Gastroesophageal sphincter (tissue), 4 donors: ENCODE measurements around the gene IRX4. TPM values are rescaled to one million over a fixed set of nuclear protein-coding genes. Genes with fewer than 3 reads are reported as not detected.
A peak's percentile ranks its signal among the peaks of the same experiment; 100 is the strongest.

Experiments used
- ATAC-seq: fragments of 150-250 bp; one replicate; pipeline ENCODE4 v1.9.1; 2016; ENCODE audit warnings: mild to moderate bottlenecking, moderate library complexity
- H3K27ac ChIP-seq, 4 donors: fragments of 200-600 bp; sonication (generic) in 3 of 4; 1 replicate in 3 of 4; 2 replicates in 1 of 4; pipeline ENCODE4 v1.5.1; 2016 to 2019
- H3K27me3 ChIP-seq: fragments of 200-600 bp; sonication (generic); one replicate; pipeline ENCODE4 v1.5.1; 2019
- H3K36me3 ChIP-seq, 2 donors: fragments of 200-600 bp; sonication (generic); one replicate each; pipeline ENCODE4 v1.5.1; 2019; ENCODE audit warnings: control low read depth in 1 of 2
- H3K4me1 ChIP-seq, 3 donors: fragments of 200-600 bp; sonication (generic); 1 replicate in 2 of 3; 2 replicates in 1 of 3; pipeline ENCODE4 v1.5.1; 2016 to 2019; ENCODE audit warnings: control low read depth in 2 of 3
- H3K4me3 ChIP-seq, 2 donors: fragments of 200-600 bp; sonication (generic); one replicate each; pipeline ENCODE4 v1.5.1; 2019; ENCODE audit warnings: mild to moderate bottlenecking in 1 of 2, moderate library complexity in 1 of 2
- H3K9me3 ChIP-seq, 3 donors: fragments of 200-600 bp; sonication (generic); one replicate each; pipeline ENCODE4 v1.5.1; 2017 to 2019; ENCODE audit warnings: control low read depth in 2 of 3
- CTCF ChIP-seq, 4 experiments: fragments of 200-600 bp in 2 of 4; fragments of 450-650 bp in 2 of 4; sonication (generic) in 1 of 4; IDR thresholded peaks; one replicate each; pipeline ENCODE4 v1.5.1; 2017 to 2019; ENCODE audit warnings: antibody characterized with exemption in 4 of 4, mild to moderate bottlenecking in 2 of 4, moderate library complexity in 2 of 4
- EP300 ChIP-seq: sonication (generic); formaldehyde crosslinking; IDR thresholded peaks from one replicate; pipeline ENCODE4 v1.6.1; 2017; ENCODE audit warnings: antibody characterized with exemption, mild to moderate bottlenecking
- POLR2A ChIP-seq, 2 donors: fragments of 450-650 bp; IDR thresholded peaks; one replicate each; pipeline ENCODE4 v1.6.1; 2017; ENCODE audit warnings: antibody characterized with exemption in 2 of 2, mild to moderate bottlenecking in 2 of 2, moderate library complexity in 1 of 2
- POLR2AphosphoS5 ChIP-seq: sonication (generic); formaldehyde crosslinking; IDR thresholded peaks from one replicate; pipeline ENCODE4 v1.6.1; 2017; ENCODE audit warnings: antibody characterized with exemption
- WGBS, 2 donors: methylation state at CpG; one replicate each; pipeline ENCODE4 v1.1.5; 2018; ENCODE audit warnings: low coverage in 1 of 2; 5-methylcytosine and 5-hydroxymethylcytosine counted together
- total RNA-seq, 4 donors: library from RNA; depleted of rRNA; stranded (reverse); fragments of >200 nt; gene quantifications; one replicate each; pipeline ENCODE4 v1.1.0, GENCODE V29; 2016

Gene IRX4
- total RNA-seq, 4 donors from 2014 or later: 0.96 TPM; not detected in 3

DNA sequence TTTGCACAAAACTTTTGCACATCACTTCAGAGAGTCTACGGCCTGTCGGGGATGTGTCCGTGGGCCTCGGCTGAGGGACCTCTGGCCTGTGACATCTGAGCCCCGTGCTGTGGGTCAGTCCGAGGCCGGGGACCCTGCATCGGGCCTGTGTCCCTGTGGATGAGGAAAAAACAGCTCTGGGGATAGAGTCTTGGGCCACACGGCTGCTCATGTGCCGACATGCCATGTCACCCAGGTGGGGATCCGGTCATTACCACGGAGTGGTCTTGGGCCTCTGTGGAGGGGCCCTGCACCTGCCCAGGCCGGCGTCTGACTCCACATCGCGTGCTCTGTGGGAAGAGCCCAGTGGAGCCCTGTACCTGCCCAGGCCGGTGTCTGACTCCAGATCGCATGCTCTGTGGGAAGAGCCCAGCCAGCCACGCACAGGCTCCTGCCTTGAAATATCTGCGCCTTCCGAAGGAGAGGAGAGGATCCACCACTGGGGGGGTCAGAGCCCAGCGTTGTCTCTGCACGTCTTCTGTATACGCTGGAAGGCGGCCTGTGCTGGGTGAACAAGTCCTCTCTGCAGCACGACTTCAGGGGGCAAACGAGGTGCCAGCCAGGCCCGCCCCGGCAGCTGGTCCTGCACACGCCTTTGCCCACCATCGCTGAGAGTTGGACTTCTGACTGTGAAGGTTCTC lies 27.5 kb upstream of the IRX4 start:
- Histone ChIP-seq H3K4me3 (no peak overlapping the region), H3K27ac (no peak overlapping the region), H3K27me3 (peaks cover 27% of the 10 kb centered on the region), H3K9me3 (peaks cover 0 to 17% (median 0%) of the 10 kb centered on the region in 3 donors), H3K4me1 (no peaks in the 10 kb centered on the region), H3K36me3 (no peaks in the 10 kb centered on the region)
- TF ChIP-seq EP300: no peak
- ATAC-seq: peak; percentile 32
- WGBS, 2 donors: 85 to 90% methylated on average over 2 to 9 of the region's 31 CpGs

DNA sequence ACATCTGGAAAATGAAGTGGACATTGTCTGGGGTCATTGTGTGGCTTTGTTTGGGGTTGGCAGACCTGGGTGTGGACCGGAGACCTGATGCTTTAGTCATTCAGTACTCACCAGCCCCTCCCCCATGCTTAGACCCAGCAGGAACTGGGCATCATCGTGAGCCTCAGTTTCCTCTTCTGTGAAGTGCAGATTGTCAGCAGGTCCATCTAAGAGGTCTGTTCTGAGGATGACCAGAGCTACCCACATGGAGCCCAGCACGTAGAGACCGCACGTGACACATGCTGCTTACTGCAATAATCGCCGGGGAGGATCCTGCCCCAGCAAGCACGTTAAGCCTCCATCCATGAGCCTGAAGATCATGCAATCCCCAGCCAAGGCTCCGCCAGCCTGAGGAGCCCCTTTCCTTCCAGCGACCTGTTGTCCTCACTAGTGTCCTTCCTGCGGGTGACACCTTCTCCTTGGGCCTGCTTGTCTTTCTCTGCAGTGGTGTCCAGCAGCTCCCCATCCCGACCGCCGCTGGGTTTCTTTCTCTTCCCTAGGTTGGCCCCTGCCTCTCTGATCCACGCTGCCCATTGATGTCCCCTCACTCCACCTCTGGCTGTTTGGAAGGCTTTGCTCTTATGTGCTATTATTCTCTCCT lies 26.7 kb upstream of the IRX4 start:
- Histone ChIP-seq H3K4me1 (no peaks in the 10 kb centered on the region), H3K27me3 (peaks cover 24% of the 10 kb centered on the region), H3K27ac (no peak overlapping the region), H3K36me3 (no peaks in the 10 kb centered on the region), H3K4me3 (no peak overlapping the region), H3K9me3 (peaks cover 0 to 17% (median 0%) of the 10 kb centered on the region in 3 donors)
- 86 to 88% methylated on average over 6 to 10 of the region's 15 CpGs for WGBS, 2 donors
- ATAC-seq: no peak
- no peak for TF ChIP-seq POLR2A (IDR thresholded peaks at IDR 0.05)
- no peak for TF ChIP-seq EP300
- no peak for TF ChIP-seq CTCF (IDR thresholded peaks at IDR 0.05)
- TF ChIP-seq POLR2AphosphoS5: no peak

- no peaks in the 10 kb centered on the region for H3K36me3 ChIP-seq
Measured at GRCh38 chr5:1908931-1909330, 26.2 kb upstream of the IRX4 start.

GRCh38 chr5:1907616-1908015 lies 24.9 kb upstream of the IRX4 start:
- Histone ChIP-seq H3K9me3 (peaks cover 0 to 24% (median 0%) of the 10 kb centered on the region in 3 donors), H3K4me3 (no peak overlapping the region), H3K27ac (no peak overlapping the region), H3K4me1 (no peaks in the 10 kb centered on the region), H3K27me3 (peaks cover 30% of the 10 kb centered on the region), H3K36me3 (no peaks in the 10 kb centered on the region)
- ATAC-seq: no peak
- TF ChIP-seq CTCF (IDR thresholded peaks at IDR 0.05) (no peak), POLR2A (IDR thresholded peaks at IDR 0.05) (no peak), POLR2AphosphoS5 (no peak), EP300 (no peak)
- WGBS, 2 donors: 69 to 77% methylated on average over 5 to 7 of the region's 8 CpGs

More at GRCh38 chr5:1908931-1909330, 26.2 kb upstream of the IRX4 start:
- no peak for TF ChIP-seq EP300
- H3K9me3 ChIP-seq: peaks cover 0 to 19% (median 0%) of the 10 kb centered on the region in 3 donors
- H3K4me1 ChIP-seq: no peaks in the 10 kb centered on the region
- H3K4me3 ChIP-seq: no peak overlapping the region
- WGBS, 2 donors: 90 to 92% methylated on average over 4 to 5 of the region's 8 CpGs
- peaks cover 29% of the 10 kb centered on the region for H3K27me3 ChIP-seq
- no peak for ATAC-seq
- no peak overlapping the region for H3K27ac ChIP-seq

- no peak overlapping the region for H3K27ac ChIP-seq
- 85 to 100% methylated on average over 1 of the region's 1 CpG for WGBS, 2 donors
- no peaks in the 10 kb centered on the region for H3K36me3 ChIP-seq
- H3K27me3 ChIP-seq: peaks cover 32% of the 10 kb centered on the region
- H3K9me3 ChIP-seq: peaks cover 0 to 38% (median 0%) of the 10 kb centered on the region in 3 donors
- no peak overlapping the region for H3K4me3 ChIP-seq
- no peaks in the 10 kb centered on the region for H3K4me1 ChIP-seq
- TF ChIP-seq POLR2AphosphoS5: no peak
- TF ChIP-seq EP300: no peak
- no peak for TF ChIP-seq CTCF (IDR thresholded peaks at IDR 0.05)
- no peak for TF ChIP-seq POLR2A (IDR thresholded peaks at IDR 0.05)
- no peak for ATAC-seq
Measured at GRCh38 chr5:1905108-1905507, 22.4 kb upstream of the IRX4 start.

DNA sequence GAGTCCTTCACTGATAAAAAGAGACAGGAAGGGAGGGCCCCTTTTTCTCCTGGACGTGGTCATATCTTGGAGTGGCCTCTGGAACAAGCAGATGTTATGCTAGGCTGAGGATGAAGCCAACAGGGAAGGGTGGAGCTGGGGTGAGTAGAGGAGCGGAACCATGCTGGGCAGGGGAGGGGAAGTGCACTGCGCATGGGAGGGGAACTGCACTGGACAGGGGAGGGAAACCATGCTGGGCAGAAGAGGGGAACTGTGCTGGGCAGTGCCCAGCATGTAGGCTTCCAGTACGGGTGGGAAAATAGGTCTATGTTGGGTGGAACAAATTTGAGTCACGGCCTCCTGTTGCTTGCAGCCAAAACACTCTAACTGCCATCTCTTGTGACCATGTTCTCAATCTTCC lies 19.3 kb upstream of the IRX4 start:
- no peaks in the 10 kb centered on the region for H3K36me3 ChIP-seq
- WGBS, 2 donors: 60 to 72% methylated on average over 3 to 5 of the region's 5 CpGs

More for the DNA sequence above, 19.3 kb upstream of the IRX4 start:
- no peak overlapping the region for H3K4me3 ChIP-seq
- ATAC-seq: no peak
- TF ChIP-seq CTCF (IDR thresholded peaks at IDR 0.05): no peak
- H3K27me3 ChIP-seq: peaks cover 58% of the 10 kb centered on the region
- no peaks in the 10 kb centered on the region for H3K4me1 ChIP-seq
- peaks cover 0 to 38% (median 0%) of the 10 kb centered on the region in 3 donors for H3K9me3 ChIP-seq
- H3K27ac ChIP-seq: no peak overlapping the region
